Aorta (tissue), 5 donors: ENCODE data around the gene ADGRF5. TPM values are rescaled to one million over a fixed set of nuclear protein-coding genes. Genes with fewer than 3 reads are reported as not detected.

ENCODE experiments used
- ATAC-seq: fragments of 200-7000 bp; cut with Tn5 transposase; one replicate; pipeline ENCODE4 v1.9.1; 2022; ENCODE audit warnings: moderate library complexity; ENCODE audit not compliant: low FRiP score
- DNase-seq, 2 donors: peaks; one replicate each; pipeline ENCODE4 v3.0.0-alpha.2; 2020
- H3K27ac ChIP-seq, 2 donors: one replicate each; pipeline ENCODE4 v1.5.1; 2013; ENCODE audit warnings: low read length in 2 of 2, mild to moderate bottlenecking in 2 of 2, moderate library complexity in 2 of 2, control low read depth in 1 of 2, inconsistent platforms in 1 of 2, low read depth in 1 of 2
- H3K27me3 ChIP-seq, 2 donors: one replicate each; pipeline ENCODE4 v1.6.1; 2013; ENCODE audit warnings: control low read depth in 1 of 2, low read length in 1 of 2, mild to moderate bottlenecking in 1 of 2, moderate library complexity in 1 of 2; ENCODE audit not compliant: insufficient read depth in 2 of 2, control insufficient read depth in 1 of 2
- H3K36me3 ChIP-seq, 2 donors: one replicate each; pipeline ENCODE4 v1.6.1; 2013; ENCODE audit warnings: control low read depth in 1 of 2, low read length in 1 of 2, mild to moderate bottlenecking in 1 of 2; ENCODE audit not compliant: insufficient read depth in 2 of 2, control insufficient read depth in 1 of 2
- H3K4me1 ChIP-seq, 2 donors: one replicate each; pipeline ENCODE4 v1.6.1; 2013; ENCODE audit warnings: low read length in 2 of 2, control low read depth in 1 of 2, mild to moderate bottlenecking in 1 of 2, moderate library complexity in 1 of 2; ENCODE audit not compliant: insufficient read depth in 2 of 2, control insufficient read depth in 1 of 2
- H3K4me3 ChIP-seq, 2 donors: one replicate each; pipeline ENCODE4 v1.5.1; 2013; ENCODE audit warnings: low read length in 2 of 2, control low read depth in 1 of 2, mild to moderate bottlenecking in 1 of 2
- H3K9me3 ChIP-seq: one replicate; pipeline ENCODE4 v1.6.1; 2013; ENCODE audit warnings: mild to moderate bottlenecking, low read length; ENCODE audit not compliant: control insufficient read depth
- WGBS, 2 donors: extraction: QIAGEN DNeasy Blood & Tissue Kit; methylation state at CpG; one replicate each; pipeline ENCODE4 v1.1.7; 2013; 5-methylcytosine and 5-hydroxymethylcytosine counted together
- intact Hi-C, 2 donors: fragments of 100-400 bp; cut with DNase I; formaldehyde crosslinking; loops; one replicate each; pipeline versions ENCODE4 v1.14.2 to v1.15.0; 2022
- polyA plus RNA-seq, 2 donors: library from polyadenylated mRNA; stranded (reverse); fragments of 200-250 nt; gene quantifications; one replicate each; pipeline ENCODE4 v1.2.3, GENCODE V29; 2013
- total RNA-seq, 2 donors: library from RNA; stranded (reverse); fragmentation: NEBNext Ultra II Directional; extraction: Animal tissue kit (Norgen Biotek cat#: 25700); gene quantifications; one replicate each; pipeline ENCODE4 v1.2.1, GENCODE V29; 2021
- donor health status: healthy with polysubstance abuse.
- donor health status: Bipolar disorder and iron deficiency.
- donor health status: DM: no; HTN: no; CAD: no.
- donor health status: DM: no; HTN: no; CAD: no.
- donor health status: DM: yes; HTN: yes; CAD: no.

ADGRF5 gene
- total and polyA plus RNA-seq, 4 donors: 0.50 to 34.6 (median 16.3) TPM

GRCh38 chr6:46937642-46938041, 15.9 kb upstream of the ADGRF5 start:
- no peak overlapping the region for H3K4me3 ChIP-seq
- DNase-seq (no peak), ATAC-seq (no peak)
- H3K4me1 ChIP-seq: peaks cover 0 to 3% of the 10 kb centered on the region in 2 donors
- no peaks in the 10 kb centered on the region for H3K36me3 ChIP-seq
- no peaks in the 10 kb centered on the region for H3K9me3 ChIP-seq
- WGBS, 2 donors: 85 to 95% methylated on average over 4 of the region's 4 CpGs
- no peak overlapping the region for H3K27ac ChIP-seq
- no peaks in the 10 kb centered on the region for H3K27me3 ChIP-seq
- intact Hi-C loops: no loop called here

GRCh38 chr6:46935687-46936086, 13.9 kb upstream of the ADGRF5 start:
- H3K4me3 ChIP-seq: no peak overlapping the region
- intact Hi-C loops: no loop called here
- no peaks in the 10 kb centered on the region for H3K27me3 ChIP-seq
- peaks cover 0 to 3% of the 10 kb centered on the region in 2 donors for H3K4me1 ChIP-seq
- no peaks in the 10 kb centered on the region for H3K9me3 ChIP-seq
- no peak overlapping the region for H3K27ac ChIP-seq
- DNase-seq (no peak), ATAC-seq (no peak)
- WGBS, 2 donors: 94 to 96% methylated on average over 6 of the region's 6 CpGs
- no peaks in the 10 kb centered on the region for H3K36me3 ChIP-seq

- H3K4me1 ChIP-seq: peaks cover 0 to 3% of the 10 kb centered on the region in 2 donors
- ATAC-seq (no peak), DNase-seq (no peak)
- no peak overlapping the region for H3K27ac ChIP-seq
- 75 to 86% methylated on average over 5 of the region's 5 CpGs for WGBS, 2 donors
- H3K36me3 ChIP-seq: no peaks in the 10 kb centered on the region
- intact Hi-C loops: no loop called here
- no peaks in the 10 kb centered on the region for H3K27me3 ChIP-seq
- no peaks in the 10 kb centered on the region for H3K9me3 ChIP-seq
- H3K4me3 ChIP-seq: no peak overlapping the region
Measured at GRCh38 chr6:46933751-46934150, 12.0 kb upstream of the ADGRF5 start.

- no peak for DNase-seq
- no peak for ATAC-seq
Measured at GRCh38 chr6:46932526-46933319, 11.0 kb upstream of the ADGRF5 start.

GRCh38 chr6:46931416-46931815, 9.7 kb upstream of the ADGRF5 start:
- WGBS, 2 donors: 94 to 96% methylated on average over 2 of the region's 2 CpGs
- DNase-seq: no peak
- intact Hi-C loops: no loop called here
- Histone ChIP-seq H3K36me3 (no peaks in the 10 kb centered on the region), H3K27ac (no peak overlapping the region), H3K4me3 (no peak overlapping the region), H3K27me3 (no peaks in the 10 kb centered on the region), H3K9me3 (no peaks in the 10 kb centered on the region), H3K4me1 (peaks cover 0 to 3% of the 10 kb centered on the region in 2 donors)
- ATAC-seq: no peak

More at GRCh38 chr6:46932526-46933319, 11.0 kb upstream of the ADGRF5 start:
- Histone ChIP-seq H3K27me3 (no peaks in the 10 kb centered on the region), H3K4me1 (peaks cover 0 to 3% of the 10 kb centered on the region in 2 donors), H3K27ac (no peak overlapping the region), H3K4me3 (no peak overlapping the region), H3K36me3 (no peaks in the 10 kb centered on the region), H3K9me3 (no peaks in the 10 kb centered on the region)
- 13 to 21% methylated on average over 10 of the region's 10 CpGs for WGBS, 2 donors
- intact Hi-C loops: no loop called here

GRCh38 chr6:46930331-46930730, 8.6 kb upstream of the ADGRF5 start:
- no peaks in the 10 kb centered on the region for H3K36me3 ChIP-seq
- H3K27me3 ChIP-seq: no peaks in the 10 kb centered on the region
- peaks cover 0 to 3% of the 10 kb centered on the region in 2 donors for H3K4me1 ChIP-seq
- no peak for DNase-seq
- no peak overlapping the region for H3K4me3 ChIP-seq
- H3K9me3 ChIP-seq: no peaks in the 10 kb centered on the region
- no peak overlapping the region for H3K27ac ChIP-seq
- intact Hi-C loops: no loop called here
- no peak for ATAC-seq
- WGBS, 2 donors: 67 to 78% methylated on average over 2 of the region's 2 CpGs

GRCh38 chr6:46927066-46927465, 5.3 kb upstream of the ADGRF5 start:
- no peak for ATAC-seq
- no peak overlapping the region for H3K27ac ChIP-seq

GRCh38 chr6:46926481-46926880, 4.7 kb upstream of the ADGRF5 start:
- Histone ChIP-seq H3K4me3 (no peak overlapping the region), H3K27me3 (no peaks in the 10 kb centered on the region), H3K4me1 (no peaks in the 10 kb centered on the region), H3K27ac (peak overlapping the region in 1 of 2 donors; percentile 78), H3K9me3 (no peaks in the 10 kb centered on the region), H3K36me3 (no peaks in the 10 kb centered on the region)
- intact Hi-C loops: no loop called here
- 69 to 79% methylated on average over 6 of the region's 6 CpGs for WGBS, 2 donors
- ATAC-seq (peak; percentile 26), DNase-seq (no peak)

More at GRCh38 chr6:46927066-46927465, 5.3 kb upstream of the ADGRF5 start:
- no peaks in the 10 kb centered on the region for H3K9me3 ChIP-seq
- H3K36me3 ChIP-seq: no peaks in the 10 kb centered on the region
- 71 to 82% methylated on average over 5 of the region's 5 CpGs for WGBS, 2 donors
- no peak for DNase-seq
- no peak overlapping the region for H3K4me3 ChIP-seq
- intact Hi-C loops: no loop called here
- H3K27me3 ChIP-seq: no peaks in the 10 kb centered on the region
- no peaks in the 10 kb centered on the region for H3K4me1 ChIP-seq
